NCI-H345 treated with DMSO at 0.1 percent for 48 hours (cell line): ENCODE data around the gene PTPRK.

Experiments
- DNase-seq: peaks from one replicate; lab custom pipeline; 2025; ENCODE audit not compliant: unreplicated experiment; lab: John Stamatoyannopoulos, UW

The PTPRK gene

DNA sequence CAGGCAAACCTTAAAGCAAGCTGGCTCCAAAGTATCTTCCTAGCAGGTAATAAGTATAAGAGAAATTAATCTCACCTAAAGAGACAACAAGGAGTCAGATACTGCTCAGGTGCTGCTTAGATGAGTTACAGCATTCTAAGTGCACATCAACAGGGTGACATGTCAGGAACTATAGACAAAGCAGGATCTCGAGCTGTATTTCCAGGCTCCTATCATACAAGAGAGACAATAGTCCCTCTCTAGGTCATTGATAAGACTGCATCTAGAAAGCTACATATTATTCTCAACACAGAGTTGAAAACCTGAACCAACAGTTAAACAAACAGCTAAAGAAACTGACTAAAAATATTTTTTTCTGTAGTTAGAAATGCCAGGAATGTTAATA lies 3.9 kb downstream of the PTPRK start:
- DNase-seq: no peak

GRCh38 chr6:128515550-128516513 lies 4.6 kb downstream of the PTPRK start:
- no peak for DNase-seq

GRCh38 chr6:128513878-128514277 lies 6.5 kb downstream of the PTPRK start:
- DNase-seq: no peak

DNA sequence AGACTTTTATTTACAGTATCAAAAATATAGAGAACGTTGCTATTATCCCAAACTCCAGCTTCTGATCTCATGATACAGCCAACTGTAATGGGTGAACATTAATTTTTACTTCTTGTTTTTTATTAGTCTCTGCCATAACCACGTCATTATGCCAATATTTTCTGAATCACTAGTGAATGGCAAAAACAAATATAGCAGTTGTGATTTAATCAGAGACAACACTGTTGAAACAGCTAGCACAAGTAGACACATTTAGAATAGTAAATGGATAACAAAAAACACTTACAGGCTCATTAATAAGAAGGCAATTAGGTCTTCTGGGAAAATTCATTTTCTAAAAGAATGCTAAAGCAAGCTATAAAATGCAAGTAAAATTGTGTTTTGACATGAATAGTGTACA lies 8.1 kb downstream of the PTPRK start:
- DNase-seq: no peak

- DNase-seq: no peak
Measured at GRCh38 chr6:128511506-128511905, 8.9 kb downstream of the PTPRK start.

DNA sequence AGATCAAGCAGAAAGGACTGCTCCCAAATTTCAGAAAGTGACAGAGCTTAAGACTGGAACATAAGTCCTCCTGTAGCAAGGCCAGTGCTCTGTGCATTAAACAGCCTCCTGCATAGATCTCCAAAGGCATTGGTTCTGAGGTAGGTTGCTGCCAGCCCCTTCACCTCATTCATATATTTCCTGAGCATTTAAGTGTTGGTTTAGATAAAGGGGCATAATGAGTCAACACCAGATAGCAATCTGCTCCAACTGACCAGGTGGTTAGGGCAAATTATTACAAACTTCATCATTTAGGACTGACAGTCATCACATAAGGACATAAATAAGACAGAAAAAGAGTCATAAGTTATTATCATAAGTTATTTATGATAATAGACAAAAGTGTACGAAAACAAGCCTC lies 10.7 kb downstream of the PTPRK start:
- no peak for DNase-seq

- DNase-seq: no peak
Measured at GRCh38 chr6:128508588-128509296, 11.7 kb downstream of the PTPRK start.

- DNase-seq: no peak
Measured at GRCh38 chr6:128507337-128508310, 12.8 kb downstream of the PTPRK start.

DNA sequence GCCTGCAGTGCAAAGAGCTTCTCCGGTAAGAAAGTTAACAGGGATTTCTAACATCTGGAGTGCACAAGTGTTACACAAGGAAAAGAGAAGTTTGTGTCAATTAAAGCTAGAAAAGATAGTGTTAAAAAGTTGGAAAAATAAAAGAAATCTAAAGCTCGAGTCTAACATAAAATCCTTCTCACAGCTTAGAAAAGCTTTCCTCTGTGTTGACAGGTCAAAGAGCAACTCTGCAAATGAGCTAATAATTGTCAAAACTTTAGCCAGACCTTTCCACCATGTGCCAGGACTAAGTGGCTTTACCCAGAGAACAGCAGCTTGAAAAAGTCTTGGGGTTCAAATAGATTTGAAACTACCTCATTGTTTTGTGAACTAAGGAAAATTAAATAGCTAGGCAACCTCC lies 14.8 kb downstream of the PTPRK start:
- no peak for DNase-seq

DNA sequence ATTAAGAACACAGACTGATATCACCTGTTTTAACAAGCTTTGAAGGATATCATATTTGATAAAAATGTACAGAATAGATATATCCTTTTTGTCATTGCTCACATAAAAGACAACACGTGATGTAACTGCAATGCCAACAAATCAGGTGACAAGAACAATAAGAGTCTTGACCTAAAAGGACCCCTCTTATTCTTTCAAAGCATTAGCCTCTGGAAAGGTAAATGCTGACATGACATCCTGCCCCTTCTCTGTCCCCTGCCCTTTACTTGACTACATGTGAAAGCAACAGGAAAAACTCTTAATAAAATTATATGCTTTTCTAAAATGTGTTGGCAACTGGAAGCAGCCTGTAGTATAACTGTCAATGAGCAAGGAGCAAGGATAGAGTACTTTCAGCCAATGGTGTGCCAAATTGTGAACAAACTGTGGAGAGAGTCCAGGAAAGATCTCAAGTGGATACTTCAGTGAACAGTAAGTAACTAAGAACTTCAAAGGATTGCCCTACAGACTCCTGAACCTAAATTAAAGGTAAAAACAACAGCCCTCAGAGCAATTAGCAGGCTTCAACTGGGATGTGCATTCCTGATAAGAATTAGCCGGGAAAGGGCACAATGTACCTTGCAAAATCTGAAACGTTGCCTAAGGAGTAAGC lies 16.3 kb downstream of the PTPRK start:
- no peak for DNase-seq

DNA sequence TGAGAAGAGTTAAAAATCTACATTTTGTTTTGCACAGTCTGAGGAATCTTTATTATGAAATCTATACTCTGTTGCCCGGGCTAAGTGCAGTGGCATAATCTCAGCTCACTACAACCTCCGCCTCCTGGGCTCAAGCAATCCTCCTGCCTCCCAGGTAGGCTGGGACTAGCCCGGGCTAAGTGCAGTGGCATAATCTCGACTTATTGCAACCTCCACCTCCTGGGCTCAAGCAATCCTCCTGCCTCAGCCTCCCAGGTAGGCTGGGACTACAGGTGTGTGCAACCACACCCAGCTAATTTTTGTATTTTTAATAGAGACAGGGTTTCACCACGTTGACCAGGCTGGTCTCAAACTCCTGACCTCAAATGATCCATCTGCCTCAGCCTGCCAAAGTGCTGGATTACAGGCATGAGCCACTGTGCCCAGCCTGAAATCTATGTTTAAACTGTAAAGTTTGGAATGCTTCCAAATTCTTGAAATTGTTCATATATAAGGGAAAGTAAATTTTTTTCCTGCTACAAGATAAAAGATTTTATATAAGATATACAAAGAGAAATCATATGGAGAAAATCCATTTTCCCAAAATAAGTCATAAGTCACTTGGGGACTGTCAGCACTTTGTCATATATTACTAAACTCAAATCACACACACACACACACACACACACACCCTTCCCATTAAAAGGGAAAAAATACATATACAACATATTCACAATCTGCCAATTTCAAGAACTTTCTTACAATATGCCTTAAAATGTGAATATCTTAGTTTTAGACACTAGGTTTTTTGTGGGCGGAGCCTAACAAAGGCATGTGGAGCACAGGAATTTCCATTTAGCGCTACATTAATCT lies 19.4 kb downstream of the PTPRK start:
- no peak for DNase-seq

DNA sequence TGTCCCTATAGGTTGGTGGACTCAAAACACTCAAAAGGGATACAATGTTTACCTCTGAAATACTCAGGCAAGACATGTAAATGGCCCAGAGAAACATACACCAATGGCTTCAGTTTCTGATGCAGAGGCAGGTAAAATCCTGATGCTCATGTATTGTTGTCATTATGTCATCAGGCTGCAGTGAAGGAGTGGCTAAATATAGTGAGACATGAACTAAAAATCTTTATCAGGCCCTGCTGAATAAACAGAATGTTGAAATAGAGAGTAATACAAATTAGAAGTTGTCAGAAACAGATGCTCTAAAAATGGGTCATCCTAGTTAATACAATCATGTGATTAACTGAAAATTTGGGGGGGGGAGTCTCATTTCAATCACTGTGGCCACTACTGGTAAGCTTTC lies 20.4 kb downstream of the PTPRK start:
- DNase-seq: no peak

GRCh38 chr6:128499079-128499731 lies 21.2 kb downstream of the PTPRK start:
- DNase-seq: no peak

DNA sequence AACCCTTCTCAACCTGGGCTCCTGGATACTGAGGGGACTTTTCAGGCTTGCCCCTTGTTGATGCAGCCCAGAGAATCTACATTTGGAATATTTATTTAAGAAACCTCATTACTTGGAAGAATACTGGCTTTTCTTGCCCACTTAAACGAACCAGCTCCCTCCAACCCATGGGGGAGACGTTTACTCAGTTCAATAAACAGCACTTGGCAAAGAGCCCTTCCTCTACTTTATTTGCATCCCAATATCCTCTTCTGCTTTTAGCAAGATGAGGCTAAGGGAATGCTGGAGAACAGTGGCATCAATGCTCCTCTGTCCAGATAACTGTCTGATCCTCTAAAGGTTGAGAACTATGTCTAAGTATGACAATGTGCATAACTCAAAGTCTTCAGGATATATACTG lies 22.2 kb downstream of the PTPRK start:
- DNase-seq: no peak

GRCh38 chr6:128495536-128496333 lies 24.7 kb downstream of the PTPRK start:
- no peak for DNase-seq

GRCh38 chr6:128494440-128494839 lies 26.0 kb downstream of the PTPRK start:
- DNase-seq: no peak

GRCh38 chr6:128493877-128494276 lies 26.5 kb downstream of the PTPRK start:
- DNase-seq: no peak

- DNase-seq: no peak
Measured at GRCh38 chr6:128492386-128492785, 28.0 kb downstream of the PTPRK start.
